B cell (primary cell): ENCODE data around the gene NAA10. TPM values are rescaled to one million over a fixed set of nuclear protein-coding genes. Genes with fewer than 3 reads are reported as not detected.

ENCODE experiments used
- ATAC-seq: fragments of 200-7000 bp; cut with Tn5 transposase; one replicate; pipeline ENCODE4 v1.10.0; 2021; ENCODE audit warnings: low read depth, mild to moderate bottlenecking, moderate number of reproducible peaks, moderate library complexity
- CTCF ChIA-PET: fragments of 350-600 bp; sonication (Branson Sonifier 250); formaldehyde crosslinking; loops from one replicate; lab custom pipeline; 2021; ENCODE audit warnings: antibody characterized with exemption, inconsistent platforms; lab: Charles Lee
- POLR2A ChIA-PET: fragments of 350-600 bp; sonication (Branson Sonifier 250); formaldehyde crosslinking; loops from one replicate; lab custom pipeline; 2021; ENCODE audit warnings: antibody characterized with exemption; lab: Charles Lee
- DNase-seq: peaks from one replicate; pipeline ENCODE4 v3.0.0; 2013
- H2AFZ ChIP-seq: 2 replicates; pipeline ENCODE4 v1.6.1; 2012; ENCODE audit warnings: mild to moderate bottlenecking, low read depth, low read length; ENCODE audit not compliant: insufficient read depth, poor library complexity, severe bottlenecking
- H3K27ac ChIP-seq, 2 donors: 1 replicate in 1 of 2; 2 replicates in 1 of 2; pipeline ENCODE4 v1.5.1; 2012 to 2013; ENCODE audit warnings: low read length in 2 of 2, mild to moderate bottlenecking in 2 of 2, moderate library complexity in 1 of 2
- H3K27me3 ChIP-seq, 4 experiments: fragments of 200-600 bp in 1 of 4; sonication (generic) in 1 of 4; replicated peaks in 1 of 4; 1 replicate in 2 of 4; 2 replicates in 2 of 4; pipeline versions ENCODE4 v1.6.1 to v1.7.0; 2013 to 2016; ENCODE audit warnings: low read length in 3 of 4, mild to moderate bottlenecking in 2 of 4, mixed read lengths in 1 of 4, moderate library complexity in 1 of 4; ENCODE audit not compliant: insufficient read depth in 4 of 4, control insufficient read depth in 3 of 4; ENCODE audit errors: control extremely low read depth in 1 of 4
- H3K36me3 ChIP-seq, 2 experiments: replicated peaks in 1 of 2; 1 replicate in 1 of 2; 2 replicates in 1 of 2; pipeline versions ENCODE4 v1.6.1 to v1.7.1; 2013; ENCODE audit warnings: low read length in 1 of 2; ENCODE audit not compliant: insufficient read depth in 2 of 2, control insufficient read depth in 1 of 2; ENCODE audit errors: control extremely low read depth in 1 of 2, extremely low read depth in 1 of 2
- H3K4me1 ChIP-seq, 2 donors: fragments of 200-600 bp in 1 of 2; sonication (generic) in 1 of 2; 1 replicate in 1 of 2; 2 replicates in 1 of 2; pipeline versions ENCODE4 v1.5.1 to v1.6.1; 2013 to 2017; ENCODE audit warnings: low read length in 2 of 2; ENCODE audit not compliant: control insufficient read depth in 2 of 2, insufficient read depth in 2 of 2
- H3K4me2 ChIP-seq: replicated peaks from 2 replicates; pipeline ENCODE3; 2012; ENCODE audit warnings: mild to moderate bottlenecking, low read depth, low read length; ENCODE audit not compliant: poor library complexity, severe bottlenecking
- H3K4me3 ChIP-seq, 5 experiments: fragments of 200-600 bp in 1 of 5; sonication (generic) in 1 of 5; 1 replicate in 3 of 5; 2 replicates in 2 of 5; pipeline versions ENCODE4 v1.5.1 to v1.7.0; 2011 to 2016; ENCODE audit warnings: low read length in 4 of 5, mild to moderate bottlenecking in 4 of 5, low read depth in 2 of 5, control low read depth in 1 of 5, moderate library complexity in 1 of 5; ENCODE audit not compliant: insufficient read depth in 1 of 5; ENCODE audit errors: control extremely low read depth in 1 of 5, extremely low read depth in 1 of 5
- H3K79me2 ChIP-seq: fragments of 200-600 bp; sonication (generic); one replicate; pipeline ENCODE4 v1.6.0; 2016; ENCODE audit warnings: low read length; ENCODE audit not compliant: control insufficient read depth, insufficient read depth
- H3K9ac ChIP-seq: fragments of 200-600 bp; sonication (generic); 2 replicates; pipeline ENCODE4 v1.6.1; 2017; ENCODE audit warnings: mild to moderate bottlenecking, low read length, moderate library complexity
- H3K9me3 ChIP-seq, 3 donors: one replicate each; pipeline versions ENCODE4 v1.6.1 to v1.7.1; 2013; ENCODE audit warnings: low read length in 2 of 3; ENCODE audit not compliant: control insufficient read depth in 2 of 3, insufficient read depth in 1 of 3; ENCODE audit errors: control extremely low read depth in 1 of 3
- H4K20me1 ChIP-seq: 2 replicates; pipeline ENCODE4 v1.6.0; 2012; ENCODE audit warnings: mild to moderate bottlenecking, low read length; ENCODE audit not compliant: insufficient read depth, control insufficient read depth, poor library complexity, severe bottlenecking
- H3K27ac Mint-ChIP-seq: one replicate; pipeline ENCODE4 v1.8.0; 2021; ENCODE audit warnings: mixed read lengths
- H3K27me3 Mint-ChIP-seq: one replicate; pipeline ENCODE4 v1.8.0; 2021; ENCODE audit warnings: mixed read lengths
- H3K4me1 Mint-ChIP-seq: one replicate; pipeline ENCODE4 v1.8.0; 2021; ENCODE audit warnings: mixed read lengths
- H3K4me3 Mint-ChIP-seq: one replicate; pipeline ENCODE4 v1.8.0; 2021; ENCODE audit warnings: mixed read lengths
- H3K9me3 Mint-ChIP-seq: one replicate; pipeline ENCODE4 v1.8.0; 2022; ENCODE audit warnings: mixed read lengths; ENCODE audit not compliant: insufficient read depth
- CTCF ChIP-seq: fragments of 200-600 bp; IDR thresholded peaks from one replicate; pipeline ENCODE4 v1.8.0; 2022; ENCODE audit warnings: antibody characterized with exemption, mild to moderate bottlenecking
- EZH2 ChIP-seq: IDR thresholded peaks from 2 replicates; pipeline ENCODE4 v1.6.1; 2012; ENCODE audit warnings: borderline replicate concordance, low read depth, mild to moderate bottlenecking, moderate library complexity, low read length; ENCODE audit not compliant: insufficient read depth, poor library complexity, severe bottlenecking
- WGBS: methylation state at CpG from one replicate; pipeline ENCODE4 v1.1.5; 2013; ENCODE audit warnings: missing lambda C conversion rate; ENCODE audit not compliant: insufficient coverage; 5-methylcytosine and 5-hydroxymethylcytosine counted together
- intact Hi-C: fragments of 100-400 bp; cut with micrococcal nuclease; formaldehyde crosslinking; loops from one replicate; pipeline ENCODE4 v1.10.0; 2022
- polyA plus RNA-seq: library from polyadenylated mRNA; depleted of rRNA; stranded (reverse); fragments of >200 nt; gene quantifications from 2 replicates; pipeline ENCODE4 v1.2.3, GENCODE V29; 2012
- total RNA-seq, 2 donors: library from RNA; stranded (reverse); fragments of 120-200 nt in 1 of 2; gene quantifications; 1 replicate in 1 of 2; 2 replicates in 1 of 2; pipeline versions ENCODE4 v1.2.3 to v1.2.4, GENCODE V29; 2013 to 2022

Gene NAA10
- total and polyA plus RNA-seq, 2 donors (not counting 1 experiment from before 2014, with no cell fraction given), result 78.3 to 102 TPM

GRCh38 chrX:153926858-153927671, 7.8 kb downstream of the NAA10 start:
- peaks cover 0 to 26% of the 10 kb centered on the region in 2 experiments for H3K36me3 ChIP-seq
- peak overlapping the region; percentile 39 for H2AFZ ChIP-seq
- peak overlapping the region; percentile 96 to 98 for H3K27ac ChIP-seq
- Mint-ChIP-seq H3K4me3 (peak overlapping the region; percentile 92), H3K27me3 (no peaks in the 10 kb centered on the region), H3K27ac (peak overlapping the region; percentile 98), H3K9me3 (no peaks in the 10 kb centered on the region), H3K4me1 (peaks cover 45% of the 10 kb centered on the region)
- peaks cover 32% of the 10 kb centered on the region for H3K79me2 ChIP-seq
- TF ChIP-seq CTCF, result no peak
- TF ChIP-seq EZH2, result no peak
- ChIA-PET CTCF (interaction anchor here (0.6 to 13.1 kb wide), 5 partner anchors 11 to 110 kb away, joined by 3 to 325 read pairs (median 3); partner anchors contain the start of gene RENBP), POLR2A (interaction anchor here (0.5 to 5.2 kb wide), 17 partner anchors 9 to 563 kb away, joined by 3 to 58 read pairs (median 5); partner anchors contain the start of genes HCFC1, IDH3G, RENBP and RPL10)
- H3K9me3 ChIP-seq, result no peaks in the 10 kb centered on the region
- peak overlapping the region; percentile 96 for H3K9ac ChIP-seq
- peak overlapping the region; percentile 73 to 88 (median 78) for H3K4me3 ChIP-seq
- H3K4me2 ChIP-seq, result peak overlapping the region; percentile 98
- ATAC-seq, result peak; percentile 48
- 0% methylated on average over 17 of the region's 31 CpGs for WGBS
- intact Hi-C loops, result loop anchor here (1.0 to 5.0 kb wide), 3 partner anchors 8 to 444 kb away; partner anchors contain the start of genes L1CAM and NAA10
- H4K20me1 ChIP-seq, result peaks cover 14% of the 10 kb centered on the region
- peak; percentile 92 for DNase-seq
- peaks cover 43 to 56% of the 10 kb centered on the region in 2 donors for H3K4me1 ChIP-seq
- no peaks in the 10 kb centered on the region for H3K27me3 ChIP-seq
